ENCODE results near the gene PAQR9. TPM values are rescaled to one million over a fixed set of nuclear protein-coding genes. Genes with fewer than 3 reads are reported as not detected.

The PAQR9 gene
- total RNA-seq, 2 experiments from 2014 or later, result not detected

GRCh38 chr3:143001034-143001368, 37.5 kb upstream of the PAQR9 start:
- ChIA-PET POLR2A (interaction anchor here (0.5 to 3.3 kb wide), 21 partner anchors 9 to 1177 kb away, joined by 3 to 37 read pairs (median 4); partner anchors contain the start of genes ATR and DIPK2A), CTCF (ENCODE audit: unreplicated experiment) (interaction anchor here (0.5 to 0.6 kb wide), 2 partner anchors 18 to 1619 kb away, joined by 3 to 14 read pairs; no protein-coding TSS in a partner anchor)
- Histone ChIP-seq H3K36me3 (ENCODE audit: insufficient read depth, low read length) (peaks cover 12% of the 10 kb centered on the region; the same call in 1 of the 2 replicates), H3K79me2 (ENCODE audit: insufficient read depth, low read depth, low read length) (peaks cover 53% of the 10 kb centered on the region), H3K9me3 (ENCODE audit: low read length) (no peaks in the 10 kb centered on the region), H3K9me2 (ENCODE audit: insufficient read depth, low read length) (no peaks in the 10 kb centered on the region), H3K4me3 (ENCODE audit: low read depth, low read length, poor library complexity, severe bottlenecking) (peak overlapping the region; percentile 100), H3K27ac (ENCODE audit: low read depth, low read length, poor library complexity, severe bottlenecking) (peak overlapping the region; percentile 82), H3K4me1 (ENCODE audit: insufficient read depth, low read length, poor library complexity, severe bottlenecking) (peaks cover 25% of the 10 kb centered on the region), H2AFZ (ENCODE audit: low read length) (peak overlapping the region; percentile 91), H4K20me1 (ENCODE audit: insufficient read depth, low read length) (peaks cover 25% of the 10 kb centered on the region), H3K4me2 (ENCODE audit: low read length) (peak overlapping the region; percentile 77)
- peak; percentile 80 for DNase-seq (ENCODE audit: low spot score)
- intact Hi-C loops (cut with micrococcal nuclease; ENCODE audit: unreplicated experiment), result loop anchor here (2.0 to 10.0 kb wide), 4 partner anchors 422 to 976 kb away; partner anchors contain the start of genes ATR, DIPK2A and SLC9A9
- TF ChIP-seq EZH2phosphoT487 (IDR thresholded peaks at IDR 0.05; ENCODE audit: borderline replicate concordance, low read depth, low read length), result no peak
- TSS peak; percentile 98 for BruUV-seq (replicated peaks)

GRCh38 chr3:143000528-143000927, 37.1 kb upstream of the PAQR9 start:
- intact Hi-C loops (cut with micrococcal nuclease; ENCODE audit: unreplicated experiment), result loop anchor here (2.0 to 10.0 kb wide), 4 partner anchors 422 to 976 kb away; partner anchors contain the start of genes ATR, DIPK2A and SLC9A9
- Histone ChIP-seq H3K27ac (ENCODE audit: low read depth, low read length, poor library complexity, severe bottlenecking) (peak overlapping the region; percentile 82), H4K20me1 (ENCODE audit: insufficient read depth, low read length) (peaks cover 21% of the 10 kb centered on the region), H3K4me1 (ENCODE audit: insufficient read depth, low read length, poor library complexity, severe bottlenecking) (peaks cover 21% of the 10 kb centered on the region), H3K9me2 (ENCODE audit: insufficient read depth, low read length) (no peaks in the 10 kb centered on the region), H2AFZ (ENCODE audit: low read length) (peak overlapping the region; percentile 91), H3K36me3 (ENCODE audit: insufficient read depth, low read length) (peaks cover 7% of the 10 kb centered on the region; the same call in 1 of the 2 replicates), H3K4me3 (ENCODE audit: low read depth, low read length, poor library complexity, severe bottlenecking) (peak overlapping the region; percentile 100), H3K9me3 (ENCODE audit: low read length) (no peaks in the 10 kb centered on the region), H3K4me2 (ENCODE audit: low read length) (peak overlapping the region; percentile 77), H3K79me2 (ENCODE audit: insufficient read depth, low read depth, low read length) (peaks cover 49% of the 10 kb centered on the region)
- ChIA-PET CTCF (ENCODE audit: unreplicated experiment) (interaction anchor here (0.6 kb wide), 1 partner anchor 1619 kb away, joined by 14 read pairs; no protein-coding TSS in a partner anchor), POLR2A (interaction anchor here (0.5 to 3.3 kb wide), 19 partner anchors 9 to 1106 kb away, joined by 3 to 37 read pairs (median 4); partner anchors contain the start of genes ATR and DIPK2A)
- no peak for DNase-seq (ENCODE audit: low spot score)
- TF ChIP-seq EZH2phosphoT487 (IDR thresholded peaks at IDR 0.05; ENCODE audit: borderline replicate concordance, low read depth, low read length), result no peak
- TF ChIP-seq CTCF (conservative IDR thresholded peaks at IDR 0.05; ENCODE audit: low read length), result no peak
- no TSS peak for BruUV-seq (replicated peaks)

- H2AFZ ChIP-seq (ENCODE audit: low read length), result no peak overlapping the region
Observed at GRCh38 chr3:142999881-143000280, 36.4 kb upstream of the PAQR9 start.

More at GRCh38 chr3:142999881-143000280, 36.4 kb upstream of the PAQR9 start:
- DNase-seq (ENCODE audit: low spot score), result no peak
- Histone ChIP-seq H3K27ac (ENCODE audit: low read depth, low read length, poor library complexity, severe bottlenecking) (no peak overlapping the region), H3K4me3 (ENCODE audit: low read depth, low read length, poor library complexity, severe bottlenecking) (peak overlapping the region; percentile 100), H3K9me2 (ENCODE audit: insufficient read depth, low read length) (no peaks in the 10 kb centered on the region), H3K4me2 (ENCODE audit: low read length) (peak overlapping the region; percentile 77), H3K36me3 (ENCODE audit: insufficient read depth, low read length) (0 out of 2 replicates have a peak, but pooled peaks cover under 1% of the 10 kb centered on the region), H3K4me1 (ENCODE audit: insufficient read depth, low read length, poor library complexity, severe bottlenecking) (peaks cover 15% of the 10 kb centered on the region), H3K9me3 (ENCODE audit: low read length) (no peaks in the 10 kb centered on the region), H4K20me1 (ENCODE audit: insufficient read depth, low read length) (peaks cover 14% of the 10 kb centered on the region), H3K79me2 (ENCODE audit: insufficient read depth, low read depth, low read length) (peaks cover 42% of the 10 kb centered on the region)
- ChIA-PET POLR2A (interaction anchor here (0.6 to 0.7 kb wide), 2 partner anchors 272 to 849 kb away, joined by 3 read pairs; no protein-coding TSS in a partner anchor), CTCF (ENCODE audit: unreplicated experiment) (no interaction called here)
- TF ChIP-seq EZH2phosphoT487 (IDR thresholded peaks at IDR 0.05; ENCODE audit: borderline replicate concordance, low read depth, low read length), result no peak
- TF ChIP-seq CTCF (conservative IDR thresholded peaks at IDR 0.05; ENCODE audit: low read length), result no peak
- intact Hi-C loops (cut with micrococcal nuclease; ENCODE audit: unreplicated experiment), result loop anchor here (2.0 to 10.0 kb wide), 4 partner anchors 421 to 975 kb away; partner anchors contain the start of genes ATR, DIPK2A and SLC9A9
- no TSS peak for BruUV-seq (replicated peaks)
